ENCODE measurements around the gene ZNF497.
A peak's percentile ranks its signal among the peaks of the same experiment; 100 is the strongest.

ZNF497 gene

GRCh38 chr19:58409010-58409790 lies 46.6 kb upstream of the ZNF497 start (continued):
- TF ChIP-seq ZNF280C (tag by site-specific recombination; IDR thresholded peaks at IDR 0.05): no peak

DNA sequence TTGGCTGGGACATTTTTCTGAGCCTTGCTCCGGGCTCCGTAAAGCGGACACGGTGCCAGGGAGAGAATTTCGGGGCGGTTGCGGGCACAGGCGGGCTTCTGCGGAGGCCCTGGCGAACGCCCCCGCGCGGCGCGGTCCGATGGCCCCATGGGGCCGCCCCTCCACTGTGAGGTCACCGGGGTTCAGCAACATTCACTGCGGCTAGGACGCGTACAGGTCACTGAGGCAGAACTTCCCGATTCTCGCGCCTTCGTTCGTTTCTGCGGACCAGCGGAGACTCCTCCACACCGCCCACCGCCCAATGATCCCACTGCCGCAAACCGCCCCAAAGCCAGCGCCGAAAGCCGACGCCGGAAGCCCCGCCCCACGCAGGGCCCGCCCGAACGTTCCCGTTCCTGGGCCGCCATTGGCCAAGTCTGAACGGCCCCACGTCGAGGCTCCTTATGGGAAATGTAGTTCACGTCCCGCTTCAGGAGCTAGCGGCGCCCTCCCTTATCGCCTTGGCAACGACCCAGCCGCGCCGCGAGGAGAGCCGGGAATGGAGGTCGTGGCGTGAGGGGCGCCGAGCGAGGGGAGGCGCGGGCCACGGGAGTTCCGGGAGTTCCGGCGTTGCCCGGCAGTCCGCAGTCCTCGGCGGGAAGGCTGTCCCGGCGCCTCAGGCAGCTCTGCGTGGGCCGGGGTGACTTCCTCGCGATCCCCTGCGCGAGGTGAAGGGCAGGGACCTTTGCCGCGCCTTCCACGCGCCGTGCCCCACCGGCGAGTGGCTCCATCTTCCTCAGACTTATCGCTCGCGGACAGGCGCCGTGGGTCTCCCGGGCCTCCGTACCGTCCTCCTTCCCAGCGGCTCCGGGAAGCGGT lies 45.8 kb upstream of the ZNF497 start, which contains the start of gene ZNF584:
TSS of gene ZNF584 (plus strand) at position 498 of the 858 bp plus-strand sequence. CDS start 499 bp downstream, outside the sequence.
- Histone ChIP-seq H3K36me3 (ENCODE audit: control insufficient read depth in 2 of 2, insufficient read depth in 1 of 2, low read length in 2 of 2) (peaks cover 9% of the 10 kb centered on the region in 2 experiments; a peak in 2 of 3 replicates), H3K27ac (ENCODE audit: extremely low read depth, low read depth, low read length) (peak within 1 kb of the TSS; percentile 76), H3K4me1 (ENCODE audit: control insufficient read depth, insufficient read depth, low read length) (peaks cover 4% of the 10 kb centered on the region; the same call in 1 of the 2 replicates), H3K4me3 (ENCODE audit: low read depth, low read length) (peak within 1 kb of the TSS; percentile 98), H3K9me3 (ENCODE audit: control insufficient read depth, insufficient read depth, low read depth, low read length) (no peaks in the 10 kb centered on the region)
- CTCF ChIA-PET: interaction anchor here (0.5 to 0.8 kb wide), 4 partner anchors 29 to 174 kb away, joined by 3 to 5 read pairs (median 4); no protein-coding TSS in a partner anchor
- POLR2A ChIA-PET: interaction anchor here (0.6 to 3.2 kb wide), 41 partner anchors 8 to 727 kb away, joined by 3 to 27 read pairs (median 6); partner anchors contain the start of genes CHMP2A, ERVK3-1, RNF225 and RPS5
- TF ChIP-seq ZBTB26 (tag by site-specific recombination; optimal IDR thresholded peaks at IDR 0.05): peak; percentile 82
- TF ChIP-seq ZNF660 (tag by site-specific recombination; IDR thresholded peaks at IDR 0.05): peak; percentile 30
- TF ChIP-seq ZSCAN30 (tag by site-specific recombination; IDR thresholded peaks at IDR 0.05): peak; percentile 65
- no peak for TF ChIP-seq ZNF623 (tag by site-specific recombination; IDR thresholded peaks at IDR 0.05)
- TF ChIP-seq ZNF248 (tag by site-specific recombination; IDR thresholded peaks at IDR 0.05): 0 out of 2 replicates have a peak, but pooled peaks have one; percentile 39
- TF ChIP-seq, protein P1, sequence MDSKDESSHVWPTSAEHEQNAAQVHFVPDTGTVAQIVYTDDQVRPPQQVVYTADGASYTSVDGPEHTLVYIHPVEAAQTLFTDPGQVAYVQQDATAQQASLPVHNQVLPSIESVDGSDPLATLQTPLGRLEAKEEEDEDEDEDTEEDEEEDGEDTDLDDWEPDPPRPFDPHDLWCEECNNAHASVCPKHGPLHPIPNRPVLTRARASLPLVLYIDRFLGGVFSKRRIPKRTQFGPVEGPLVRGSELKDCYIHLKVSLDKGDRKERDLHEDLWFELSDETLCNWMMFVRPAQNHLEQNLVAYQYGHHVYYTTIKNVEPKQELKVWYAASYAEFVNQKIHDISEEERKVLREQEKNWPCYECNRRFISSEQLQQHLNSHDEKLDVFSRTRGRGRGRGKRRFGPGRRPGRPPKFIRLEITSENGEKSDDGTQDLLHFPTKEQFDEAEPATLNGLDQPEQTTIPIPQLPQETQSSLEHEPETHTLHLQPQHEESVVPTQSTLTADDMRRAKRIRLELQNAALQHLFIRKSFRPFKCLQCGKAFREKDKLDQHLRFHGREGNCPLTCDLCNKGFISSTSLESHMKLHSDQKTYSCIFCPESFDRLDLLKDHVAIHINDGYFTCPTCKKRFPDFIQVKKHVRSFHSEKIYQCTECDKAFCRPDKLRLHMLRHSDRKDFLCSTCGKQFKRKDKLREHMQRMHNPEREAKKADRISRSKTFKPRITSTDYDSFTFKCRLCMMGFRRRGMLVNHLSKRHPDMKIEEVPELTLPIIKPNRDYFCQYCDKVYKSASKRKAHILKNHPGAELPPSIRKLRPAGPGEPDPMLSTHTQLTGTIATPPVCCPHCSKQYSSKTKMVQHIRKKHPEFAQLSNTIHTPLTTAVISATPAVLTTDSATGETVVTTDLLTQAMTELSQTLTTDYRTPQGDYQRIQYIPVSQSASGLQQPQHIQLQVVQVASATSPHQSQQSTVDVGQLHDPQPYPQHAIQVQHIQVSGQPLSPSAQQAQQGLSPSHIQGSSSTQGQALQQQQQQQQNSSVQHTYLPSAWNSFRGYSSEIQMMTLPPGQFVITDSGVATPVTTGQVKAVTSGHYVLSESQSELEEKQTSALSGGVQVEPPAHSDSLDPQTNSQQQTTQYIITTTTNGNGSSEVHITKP (tag by site-specific recombination; IDR thresholded peaks at IDR 0.05): peak; percentile 72
- no peak for TF ChIP-seq ZBTB1 (tag by site-specific recombination; IDR thresholded peaks at IDR 0.05)
- TF ChIP-seq ZNF639 (tag by site-specific recombination; IDR thresholded peaks at IDR 0.05): no peak
- peak; percentile 62 for TF ChIP-seq ZNF692 (tag by site-specific recombination; IDR thresholded peaks at IDR 0.05)
- 0 out of 2 replicates have a peak, but pooled peaks have one; percentile 57 for TF ChIP-seq KLF10 (tag by site-specific recombination; IDR thresholded peaks at IDR 0.05)
- TF ChIP-seq YY2 (tag by site-specific recombination; IDR thresholded peaks at IDR 0.05): peak; percentile 62
- peak; percentile 57; the same call in 1 of the 2 replicates for TF ChIP-seq BCL11B (tag by site-specific recombination; IDR thresholded peaks at IDR 0.05; ENCODE audit: low read depth)
- peak; percentile 37; the same call in 1 of the 2 replicates for TF ChIP-seq IKZF3 (tag by site-specific recombination; IDR thresholded peaks at IDR 0.05)
- TF ChIP-seq ZEB2 (tag by site-specific recombination; IDR thresholded peaks at IDR 0.05): peak; percentile 53
- TF ChIP-seq ZNF629 (tag by site-specific recombination; IDR thresholded peaks at IDR 0.05): peak; percentile 56; the same call in 1 of the 2 replicates
- TF ChIP-seq ZNF140 (tag by site-specific recombination; IDR thresholded peaks at IDR 0.05): no peak
- TF ChIP-seq ZFP37 (tag by site-specific recombination; IDR thresholded peaks at IDR 0.05): peak; percentile 81; the same call in 1 of the 2 replicates
- TF ChIP-seq PBX3 (CRISPR knock-in tag; IDR thresholded peaks at IDR 0.05): peak; percentile 85
- TF ChIP-seq ZNF514 (tag by site-specific recombination; IDR thresholded peaks at IDR 0.05): no peak
- peak; percentile 95 for TF ChIP-seq ZNF76 (tag by site-specific recombination; IDR thresholded peaks at IDR 0.05; ENCODE audit: borderline replicate concordance, low read depth)
